HG02840 (cell line): Measurements from ENCODE around the gene JPH3.

ENCODE experiments used
- ATAC-seq: cut with Tn5 transposase; IDR thresholded peaks from one replicate; pipeline ENCODE4 v1.9.1; 2021; ENCODE audit warnings: mild to moderate bottlenecking, moderate library complexity, moderate number of reproducible peaks; ENCODE audit not compliant: unreplicated experiment, low FRiP score

JPH3 gene

DNA sequence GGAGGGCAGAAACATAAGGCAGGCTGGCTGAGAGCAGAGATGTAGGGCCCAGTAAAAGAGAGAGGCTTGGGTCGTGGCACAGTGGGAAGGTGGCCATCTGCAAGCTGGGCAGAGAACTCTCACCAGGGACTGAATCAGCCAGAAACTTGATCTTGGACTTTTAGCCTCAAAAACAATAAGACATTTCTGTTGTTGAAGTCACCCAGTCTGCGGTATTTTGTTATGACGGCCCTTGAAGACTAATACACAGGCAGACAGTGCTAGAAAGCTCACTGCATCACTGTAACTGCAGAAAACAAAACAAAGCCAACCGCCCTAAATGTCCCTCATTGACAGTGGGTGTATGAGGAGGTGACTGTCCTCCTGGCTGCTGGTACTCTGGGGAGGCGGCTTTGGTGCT, 3.9 kb upstream of the JPH3 start:
- ATAC-seq: no peak

DNA sequence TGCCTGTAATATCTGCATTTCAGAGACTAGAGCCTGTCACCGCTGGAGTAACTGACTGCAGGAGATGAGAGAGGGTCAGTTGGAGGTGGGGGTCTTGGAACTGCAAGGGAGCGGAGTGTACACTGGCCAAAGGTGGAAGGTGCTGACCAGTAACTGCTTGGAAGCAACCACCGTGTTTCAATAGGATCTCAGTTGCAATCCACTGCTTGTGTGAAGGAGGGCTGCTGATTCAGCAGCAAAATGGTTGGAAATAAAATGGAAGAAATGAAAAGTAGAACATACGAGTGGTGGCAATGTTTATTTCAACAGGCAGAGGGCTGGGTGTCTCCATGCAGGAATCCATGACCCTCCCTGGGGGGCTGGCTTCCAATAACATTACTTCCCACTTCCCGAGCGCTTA, 2.1 kb upstream of the JPH3 start:
- ATAC-seq: no peak

DNA sequence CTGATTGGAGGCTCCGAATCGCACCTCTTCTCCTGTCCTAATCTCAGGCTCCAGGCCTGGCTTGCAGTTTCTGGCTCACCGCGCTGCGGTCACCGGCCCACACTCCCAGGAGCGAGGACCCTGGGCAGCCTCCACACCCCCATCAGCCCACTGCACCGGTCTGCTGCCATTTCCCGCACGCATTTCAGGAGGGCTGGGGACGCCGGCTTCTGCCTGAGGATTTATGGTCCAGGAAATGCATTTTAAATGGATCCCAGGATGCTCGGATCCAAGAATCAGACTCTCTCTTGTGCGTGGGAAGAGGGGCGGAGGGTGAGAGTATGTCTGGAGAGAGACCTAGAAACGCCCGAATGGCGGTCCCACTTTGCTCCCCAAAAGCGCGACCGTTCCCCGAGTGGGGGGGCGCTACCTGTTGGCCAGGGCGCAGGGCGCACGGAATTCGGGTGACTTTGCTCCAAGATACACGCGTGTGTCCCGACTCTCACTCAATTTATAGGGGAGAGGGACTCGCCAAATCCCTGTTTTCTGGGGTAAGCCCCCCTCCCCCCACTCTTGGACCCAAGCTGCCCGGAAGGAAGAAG, 817 bp upstream of the JPH3 start:
- ATAC-seq: no peak

DNA sequence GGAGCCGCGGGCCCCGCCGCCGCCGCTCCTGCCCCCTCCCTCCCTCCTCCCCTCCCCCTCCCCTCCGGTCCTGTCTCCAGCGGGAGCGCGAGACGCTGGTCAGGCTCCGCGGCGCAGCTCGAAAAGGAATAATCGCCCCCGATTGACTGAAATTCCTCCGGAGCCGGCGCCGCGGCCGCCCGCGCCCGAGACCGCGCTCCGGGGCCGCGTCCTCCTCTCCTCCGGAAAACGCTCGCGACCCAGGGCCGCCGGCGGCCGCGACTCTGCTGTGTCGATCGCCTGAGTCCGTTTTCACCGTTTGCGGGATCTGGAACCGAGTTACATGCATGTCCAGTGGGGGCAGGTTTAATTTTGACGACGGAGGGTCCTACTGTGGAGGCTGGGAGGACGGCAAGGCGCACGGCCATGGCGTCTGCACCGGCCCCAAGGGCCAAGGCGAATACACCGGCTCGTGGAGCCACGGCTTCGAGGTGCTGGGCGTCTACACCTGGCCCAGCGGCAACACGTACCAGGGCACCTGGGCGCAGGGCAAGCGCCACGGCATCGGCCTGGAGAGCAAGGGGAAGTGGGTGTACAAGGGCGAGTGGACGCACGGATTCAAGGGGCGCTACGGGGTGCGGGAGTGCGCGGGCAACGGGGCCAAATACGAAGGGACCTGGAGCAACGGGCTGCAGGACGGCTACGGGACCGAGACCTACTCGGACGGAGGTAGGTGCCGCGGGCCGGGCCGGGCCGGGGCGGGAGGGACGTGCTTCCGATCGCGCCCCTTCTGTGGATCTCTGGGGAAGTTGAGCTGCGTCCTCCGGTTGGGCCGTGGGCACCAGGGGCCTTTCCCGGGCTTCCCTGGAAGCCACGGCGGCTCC, 744 bp downstream of the JPH3 start:
- no peak for ATAC-seq

DNA sequence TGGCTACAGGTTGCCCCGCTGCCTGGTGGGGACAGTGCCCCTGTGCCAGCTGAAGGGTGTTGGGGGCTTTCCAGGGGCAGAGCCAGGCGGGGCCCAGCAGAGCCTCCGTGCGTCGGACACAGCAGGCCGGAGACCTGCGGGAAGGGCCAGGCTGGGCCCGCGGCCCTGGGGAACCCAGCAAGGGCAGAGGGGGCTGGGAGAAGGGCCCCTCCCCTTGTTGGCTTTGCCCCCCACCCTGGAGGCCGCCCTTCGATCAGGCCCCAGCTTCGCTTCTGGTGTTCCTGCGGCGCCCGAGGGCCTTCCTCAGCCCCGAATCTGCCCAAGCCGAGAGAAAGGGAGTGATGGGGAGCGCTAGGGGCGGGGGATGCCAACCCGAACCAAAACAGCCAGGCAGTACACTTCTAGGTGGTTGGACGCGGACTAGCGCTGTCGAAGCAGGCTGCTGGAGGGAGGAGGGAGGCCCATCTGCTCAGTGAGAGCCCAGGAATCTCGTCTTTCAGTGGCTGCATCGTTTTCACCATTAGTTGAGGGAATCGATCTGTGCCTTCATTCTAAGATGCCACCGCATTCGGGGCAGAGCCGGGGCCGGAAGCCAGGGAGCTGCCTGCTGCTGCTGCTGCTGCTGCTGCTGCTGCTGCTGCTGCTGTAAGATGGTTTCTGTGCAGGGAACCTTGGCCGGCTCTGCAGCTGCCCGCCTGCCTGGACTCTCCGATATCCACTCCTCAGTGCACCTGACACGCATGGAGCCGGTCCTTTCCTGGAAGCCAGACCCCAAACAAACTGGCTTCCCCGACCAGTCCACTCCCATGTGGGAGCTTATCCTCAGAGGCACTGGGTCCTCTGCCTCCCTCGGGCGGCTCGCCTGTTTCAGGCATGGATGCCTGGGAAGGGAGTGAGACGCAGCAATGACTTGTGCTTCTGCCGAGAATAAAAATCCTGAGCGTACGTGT, 1.7 kb downstream of the JPH3 start:
- no peak for ATAC-seq

DNA sequence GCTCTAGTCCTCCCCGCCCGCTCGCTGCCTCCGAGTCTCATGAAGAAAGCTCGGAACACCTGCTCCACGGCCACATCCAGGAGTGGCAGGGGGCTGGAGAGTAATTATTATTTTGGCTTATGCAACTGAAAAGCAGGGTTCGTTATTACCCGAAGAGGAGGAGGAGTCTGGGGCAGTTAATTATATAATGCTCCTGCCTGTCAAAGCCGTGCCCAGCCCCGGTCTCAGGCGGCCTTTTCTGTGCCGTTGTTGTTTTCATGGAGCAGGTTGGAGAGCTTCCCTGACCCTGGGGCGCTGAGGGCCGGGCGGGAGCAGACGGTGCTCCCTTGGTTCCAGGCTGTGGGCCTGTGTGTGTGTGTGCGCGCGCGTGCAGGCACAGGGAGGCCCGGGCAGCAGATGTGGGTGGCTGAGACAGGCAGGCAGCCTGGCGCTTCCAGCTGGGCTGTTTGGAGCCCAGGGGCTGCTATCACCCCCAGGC, 2.4 kb downstream of the JPH3 start:
- no peak for ATAC-seq

DNA sequence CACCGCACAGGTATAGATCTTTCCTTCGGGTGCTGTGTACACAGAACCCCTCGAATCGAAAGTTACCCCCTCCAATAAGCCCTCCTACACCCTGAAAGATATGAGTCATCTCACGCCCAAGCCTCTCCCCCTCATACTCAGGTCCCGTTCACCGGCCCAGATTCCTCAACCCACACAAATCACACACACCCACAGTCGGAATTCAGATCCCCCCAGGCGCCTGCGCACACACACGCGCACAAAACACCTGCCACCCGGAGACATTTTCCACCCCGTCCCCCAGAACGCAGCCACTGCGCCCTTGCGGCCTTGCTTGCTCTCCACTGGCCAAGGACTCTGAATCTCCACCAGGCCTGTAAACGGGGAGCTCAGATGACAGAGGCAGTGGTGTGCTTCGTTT, 4.9 kb downstream of the JPH3 start:
- no peak for ATAC-seq

DNA sequence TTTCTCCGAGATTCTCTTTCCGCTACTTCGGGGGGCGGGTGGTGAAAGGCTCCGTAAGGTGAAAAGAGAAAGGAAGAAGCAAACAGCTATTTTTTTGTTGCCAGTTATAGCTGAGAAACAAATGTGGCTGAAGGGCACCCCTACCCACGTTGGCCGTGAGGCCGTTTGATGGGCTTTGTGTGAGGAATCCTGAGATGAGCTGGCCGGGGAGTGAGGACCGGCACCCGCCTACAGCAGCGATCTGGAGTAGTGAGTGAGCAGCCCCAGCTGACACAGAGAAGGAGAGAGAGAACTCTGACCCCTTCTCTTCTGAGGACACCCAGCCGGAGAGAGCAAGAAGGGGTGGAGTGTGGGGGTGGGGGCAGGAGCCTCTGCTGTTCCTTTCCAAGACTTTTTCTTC, 5.6 kb downstream of the JPH3 start:
- no peak for ATAC-seq

DNA sequence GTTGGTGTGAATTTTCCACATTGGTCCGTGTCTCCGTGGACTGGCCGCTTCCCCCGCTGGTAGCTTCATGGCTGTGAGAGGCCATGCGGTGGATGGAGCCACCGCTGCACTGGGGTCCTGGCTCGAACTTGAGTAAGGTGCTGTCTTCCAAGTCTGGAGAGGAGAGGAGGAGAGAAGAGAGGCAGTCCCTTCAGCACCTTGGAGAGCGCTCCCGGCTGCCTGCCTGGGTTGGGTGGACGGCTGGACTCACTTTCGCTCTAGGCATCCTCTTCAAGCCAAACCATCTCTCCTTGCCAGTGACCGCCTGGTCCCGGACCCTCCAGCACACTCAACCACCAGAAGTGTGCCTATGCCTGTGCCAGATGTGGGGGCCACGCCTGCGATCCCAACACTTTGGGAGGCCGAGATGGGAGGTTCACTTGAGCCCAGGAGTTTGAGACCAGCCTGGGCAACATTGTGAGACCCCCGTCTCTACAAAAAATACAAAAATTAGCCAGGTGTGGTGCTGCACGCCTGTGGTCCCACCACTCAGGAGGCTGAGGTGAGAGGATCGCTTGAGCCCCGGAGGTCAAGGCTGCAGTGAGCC, 6.2 kb downstream of the JPH3 start:
- no peak for ATAC-seq

DNA sequence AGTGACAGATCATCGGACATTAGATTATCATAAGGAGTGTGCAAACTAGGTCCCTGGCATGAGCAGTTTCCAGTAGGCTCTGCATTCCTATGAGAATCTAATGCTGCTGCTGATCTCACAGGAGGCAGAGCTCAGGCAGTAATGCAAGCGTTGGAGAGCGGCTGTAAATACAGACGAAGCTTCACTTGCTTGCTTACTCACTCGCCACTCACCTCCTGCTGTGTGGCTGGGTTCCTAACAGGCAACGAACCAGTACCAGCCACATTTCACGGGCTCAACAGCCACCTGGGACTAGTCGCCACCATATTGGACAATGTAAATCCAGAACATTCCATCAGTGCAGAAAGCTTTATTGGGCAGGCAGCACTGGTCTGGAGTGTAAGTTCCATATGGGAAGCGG, 7.7 kb downstream of the JPH3 start:
- ATAC-seq: no peak

DNA sequence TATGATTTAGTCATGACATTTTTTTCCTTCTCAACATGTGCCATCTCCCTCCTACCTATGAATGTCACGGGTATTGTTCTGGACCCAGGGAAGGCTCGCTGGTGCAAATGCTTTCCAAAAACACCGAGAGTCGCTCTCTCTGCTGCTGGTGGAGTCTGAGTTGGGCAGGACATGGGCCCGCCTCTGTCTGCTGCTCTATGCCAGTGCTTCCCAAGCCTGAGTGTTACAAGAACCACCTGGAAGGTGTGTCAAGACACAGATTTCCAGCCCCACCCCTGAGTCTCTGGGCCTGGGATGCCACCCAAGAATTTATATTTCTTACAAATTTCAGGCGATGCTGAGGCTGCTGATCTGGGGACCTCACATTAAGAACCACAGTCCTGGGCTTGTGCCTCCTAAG, 9.1 kb downstream of the JPH3 start:
- no peak for ATAC-seq

DNA sequence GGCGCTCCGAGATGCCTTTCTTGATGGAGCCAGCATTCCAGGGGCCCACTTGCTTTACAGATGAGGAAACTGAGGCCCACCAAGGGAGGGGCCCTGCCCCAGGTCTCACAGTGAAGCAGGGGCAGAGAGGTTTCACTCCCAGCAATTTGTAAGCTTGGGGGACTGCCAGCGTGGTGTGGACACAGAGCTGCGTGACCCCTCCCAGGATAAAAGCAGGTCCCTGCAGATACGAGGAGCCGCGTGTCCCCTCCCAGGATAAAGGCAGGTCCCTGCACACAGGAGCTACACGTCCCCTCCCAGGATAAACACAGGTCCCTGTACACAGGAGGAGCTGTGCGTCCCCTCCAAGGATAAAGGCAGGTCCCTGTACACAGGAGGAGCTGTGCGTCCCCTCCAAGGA, 11.7 kb downstream of the JPH3 start:
- no peak for ATAC-seq

DNA sequence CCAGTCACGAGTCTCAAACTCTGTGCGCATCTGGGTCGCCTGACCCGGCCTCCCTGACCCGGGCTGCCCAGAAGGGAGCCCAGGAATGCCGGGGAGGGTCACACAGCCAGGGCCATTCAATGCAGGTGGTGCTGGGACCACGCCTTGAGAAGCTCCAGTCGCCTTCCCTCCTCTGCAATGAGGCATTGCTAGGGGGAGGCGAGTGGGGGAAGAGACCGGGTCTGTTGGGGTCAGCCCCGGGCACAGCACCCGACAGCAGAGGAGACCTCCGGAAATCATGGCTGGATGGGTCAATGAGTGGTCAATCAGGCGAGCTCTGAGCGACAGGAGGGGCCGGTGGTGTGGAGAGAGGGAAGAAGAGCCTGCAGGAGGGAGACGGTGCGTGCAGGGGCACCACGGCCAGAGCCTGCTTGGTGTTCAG, 13.3 kb downstream of the JPH3 start:
- ATAC-seq: no peak

DNA sequence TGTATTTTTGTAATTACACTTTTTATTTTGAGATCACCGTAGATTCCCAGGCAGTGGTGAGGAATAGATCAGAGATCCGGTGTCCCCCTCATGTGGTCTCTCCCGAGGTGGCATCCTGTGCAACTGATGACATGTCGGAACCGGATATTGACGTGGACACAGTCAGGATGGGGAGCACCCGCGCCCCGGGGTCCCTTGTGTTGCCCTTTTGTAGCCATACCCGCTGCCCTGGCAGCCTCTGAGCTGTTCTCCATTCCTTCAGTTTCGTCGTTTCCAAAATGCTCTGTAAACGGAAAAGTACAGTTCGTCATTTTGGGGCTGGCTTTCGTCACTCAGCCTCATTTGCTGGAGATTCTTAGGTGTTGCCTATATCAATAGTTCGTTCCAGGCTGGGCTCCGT, 14.2 kb downstream of the JPH3 start:
- no peak for ATAC-seq

DNA sequence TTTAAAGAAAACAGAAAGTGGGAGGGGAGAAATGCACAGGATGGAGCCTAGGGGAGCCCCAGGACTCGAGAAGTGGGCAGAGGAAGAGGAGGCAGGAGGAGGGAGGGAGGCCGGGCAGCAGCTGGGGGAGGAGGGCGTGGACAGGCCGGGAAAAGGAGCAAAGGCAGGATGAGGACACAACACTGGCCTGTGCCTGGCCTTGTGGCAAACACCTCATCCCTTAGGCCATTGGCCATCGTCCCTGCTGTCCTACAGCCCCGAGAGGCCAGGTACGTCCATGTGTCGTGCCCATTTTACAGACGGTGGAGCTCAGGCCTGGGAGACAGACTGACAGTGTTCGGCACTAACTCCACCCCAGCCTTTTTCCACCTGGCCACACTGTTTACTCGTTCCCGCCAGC, 15.9 kb downstream of the JPH3 start:
- no peak for ATAC-seq

DNA sequence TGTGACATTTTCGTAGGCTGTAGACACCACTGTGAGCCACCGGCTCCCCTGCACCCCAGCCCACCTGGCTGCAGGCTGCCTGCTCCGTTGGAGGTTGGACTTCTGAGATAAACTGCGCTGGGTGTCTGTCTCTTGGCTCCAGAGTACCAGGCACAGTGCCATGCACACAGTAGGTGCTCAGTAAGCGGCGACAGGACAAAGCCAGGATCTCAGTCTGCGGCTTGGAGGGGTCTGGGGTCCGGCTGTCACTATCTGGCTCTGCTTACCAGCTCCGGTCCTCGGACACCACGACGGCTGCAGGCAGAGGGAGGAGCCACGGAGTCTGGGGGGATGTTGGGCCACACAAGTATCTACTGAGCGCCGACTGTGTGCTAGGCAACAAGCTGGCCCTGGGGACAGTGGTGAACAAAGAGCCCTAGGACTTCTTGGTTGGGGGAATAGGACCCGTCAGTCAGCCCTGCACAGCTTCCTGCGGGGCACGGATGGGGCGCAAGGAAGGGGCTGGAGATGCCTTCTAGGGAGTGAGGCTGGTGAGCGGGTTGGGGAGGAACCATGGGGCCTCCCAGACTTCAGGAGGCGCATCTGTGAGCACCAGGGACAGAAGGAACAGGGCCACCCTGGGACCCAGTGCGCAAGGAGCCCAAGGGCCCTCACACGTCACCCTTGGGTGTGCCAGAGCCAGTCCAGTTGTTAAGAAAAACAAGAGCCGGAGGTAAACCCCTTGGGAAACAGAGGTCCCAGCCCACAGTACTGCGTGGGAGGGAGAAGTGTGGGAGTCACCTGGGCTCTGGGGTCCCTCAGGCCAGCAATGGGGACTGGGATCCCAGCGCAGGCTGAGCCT, 17.3 kb downstream of the JPH3 start:
- no peak for ATAC-seq

DNA sequence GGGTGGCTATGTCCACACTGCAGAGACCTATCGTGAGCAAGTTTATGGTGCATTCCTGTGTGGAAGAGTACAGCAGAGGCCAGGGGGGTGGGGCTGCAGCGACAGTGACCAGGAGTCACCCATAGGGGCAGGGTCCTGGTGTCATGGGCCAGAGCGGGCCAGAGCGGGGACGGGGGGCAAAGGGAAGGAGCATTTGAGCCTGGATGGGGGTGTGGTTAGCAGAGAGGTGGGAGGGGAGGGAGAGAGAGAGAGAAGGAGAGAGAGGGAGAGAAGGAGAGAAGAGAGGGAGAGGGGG, 17.8 kb downstream of the JPH3 start:
- no peak for ATAC-seq

DNA sequence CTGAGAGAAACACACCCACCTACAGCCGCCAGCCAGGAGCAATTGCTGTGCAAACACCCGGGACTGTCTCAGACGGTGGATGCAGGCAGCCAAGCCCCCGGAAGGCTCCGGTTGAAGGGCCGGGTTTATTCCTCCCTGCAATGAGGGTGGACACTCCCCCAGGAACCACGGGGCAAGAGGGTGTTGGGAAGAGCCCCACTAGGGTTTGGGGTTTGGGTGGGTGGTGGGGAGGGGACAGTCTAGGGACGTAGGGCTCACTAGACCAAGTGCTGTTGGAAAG, 19.2 kb downstream of the JPH3 start:
- no peak for ATAC-seq

DNA sequence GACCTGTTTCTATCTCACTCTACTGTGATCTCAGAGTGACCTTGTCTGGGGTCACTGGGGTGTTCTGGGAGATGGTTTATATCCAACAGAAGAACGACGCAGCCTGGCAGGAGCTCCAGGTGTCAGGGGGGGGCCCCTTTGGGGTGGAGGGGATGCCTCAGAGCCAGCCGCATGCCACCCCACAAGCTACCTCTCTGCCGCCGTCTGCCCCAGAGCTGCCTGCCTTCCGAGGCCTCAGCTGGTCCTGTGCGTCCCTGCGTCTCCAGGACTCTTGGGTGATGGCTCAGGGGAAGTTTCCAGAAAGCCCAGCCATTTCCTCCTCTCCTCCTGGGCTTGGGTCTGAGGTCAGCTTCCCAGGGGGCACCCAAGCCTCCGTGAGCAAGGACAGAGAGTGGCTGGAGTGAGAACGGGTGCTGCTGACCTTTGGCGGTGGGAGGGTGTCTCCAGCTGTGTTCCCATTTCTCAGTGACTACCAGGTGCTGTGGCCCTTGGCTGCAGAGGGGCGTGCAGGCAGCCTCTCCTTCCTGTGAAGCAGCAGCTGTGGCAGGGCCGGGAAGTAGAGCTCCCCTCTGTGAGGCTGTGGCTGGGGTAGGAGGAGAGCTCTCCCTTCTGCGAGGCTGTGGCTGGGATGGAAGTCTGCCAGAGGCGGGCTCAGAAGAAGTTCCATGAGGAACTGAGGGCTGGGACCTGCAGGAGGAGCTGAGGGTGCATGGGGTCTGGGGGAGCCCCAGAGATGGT, 19.8 kb downstream of the JPH3 start:
- ATAC-seq: no peak
